GM12873 (cell line): ENCODE data around the gene ICE1.

Experiments used
- TF ChIP-seq, protein P1 (sequence below): IDR thresholded peaks from 2 replicates; pipeline ENCODE4 v1.5.1; 2012; ENCODE audit warnings: low read depth, mild to moderate bottlenecking, moderate library complexity, low read length, control low read depth; ENCODE audit not compliant: insufficient read depth; ENCODE audit errors: missing control alignments

Gene ICE1

DNA sequence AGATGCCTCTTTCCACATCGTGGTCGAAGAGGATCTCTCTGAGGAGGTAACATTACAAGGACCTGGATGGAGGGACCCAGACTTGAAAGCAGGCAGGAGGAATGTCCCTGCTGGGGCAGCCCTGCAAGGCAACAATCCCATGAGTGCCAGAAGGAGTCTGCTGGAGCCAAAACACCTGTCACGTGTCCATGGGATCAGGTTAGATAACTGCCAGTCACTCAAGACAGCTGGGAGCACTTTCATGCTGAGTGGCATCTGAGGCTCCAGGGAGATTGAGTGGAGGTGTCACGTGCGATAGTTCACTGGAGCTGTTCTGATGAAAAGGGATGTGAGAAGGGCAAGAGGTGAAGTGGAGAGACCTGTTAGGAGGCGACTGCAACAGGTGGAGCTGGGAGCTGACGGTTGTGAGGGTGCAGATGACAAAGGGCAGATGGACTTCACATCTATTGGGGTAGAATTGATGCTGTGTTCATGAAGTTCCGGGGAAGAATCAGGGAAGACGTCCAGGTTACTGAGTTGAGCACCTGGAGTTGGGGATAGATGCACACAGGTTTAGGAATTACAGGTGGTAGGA lies 68.4 kb downstream of the ICE1 start:
- TF ChIP-seq, protein P1, sequence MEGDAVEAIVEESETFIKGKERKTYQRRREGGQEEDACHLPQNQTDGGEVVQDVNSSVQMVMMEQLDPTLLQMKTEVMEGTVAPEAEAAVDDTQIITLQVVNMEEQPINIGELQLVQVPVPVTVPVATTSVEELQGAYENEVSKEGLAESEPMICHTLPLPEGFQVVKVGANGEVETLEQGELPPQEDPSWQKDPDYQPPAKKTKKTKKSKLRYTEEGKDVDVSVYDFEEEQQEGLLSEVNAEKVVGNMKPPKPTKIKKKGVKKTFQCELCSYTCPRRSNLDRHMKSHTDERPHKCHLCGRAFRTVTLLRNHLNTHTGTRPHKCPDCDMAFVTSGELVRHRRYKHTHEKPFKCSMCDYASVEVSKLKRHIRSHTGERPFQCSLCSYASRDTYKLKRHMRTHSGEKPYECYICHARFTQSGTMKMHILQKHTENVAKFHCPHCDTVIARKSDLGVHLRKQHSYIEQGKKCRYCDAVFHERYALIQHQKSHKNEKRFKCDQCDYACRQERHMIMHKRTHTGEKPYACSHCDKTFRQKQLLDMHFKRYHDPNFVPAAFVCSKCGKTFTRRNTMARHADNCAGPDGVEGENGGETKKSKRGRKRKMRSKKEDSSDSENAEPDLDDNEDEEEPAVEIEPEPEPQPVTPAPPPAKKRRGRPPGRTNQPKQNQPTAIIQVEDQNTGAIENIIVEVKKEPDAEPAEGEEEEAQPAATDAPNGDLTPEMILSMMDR, result no peak

DNA sequence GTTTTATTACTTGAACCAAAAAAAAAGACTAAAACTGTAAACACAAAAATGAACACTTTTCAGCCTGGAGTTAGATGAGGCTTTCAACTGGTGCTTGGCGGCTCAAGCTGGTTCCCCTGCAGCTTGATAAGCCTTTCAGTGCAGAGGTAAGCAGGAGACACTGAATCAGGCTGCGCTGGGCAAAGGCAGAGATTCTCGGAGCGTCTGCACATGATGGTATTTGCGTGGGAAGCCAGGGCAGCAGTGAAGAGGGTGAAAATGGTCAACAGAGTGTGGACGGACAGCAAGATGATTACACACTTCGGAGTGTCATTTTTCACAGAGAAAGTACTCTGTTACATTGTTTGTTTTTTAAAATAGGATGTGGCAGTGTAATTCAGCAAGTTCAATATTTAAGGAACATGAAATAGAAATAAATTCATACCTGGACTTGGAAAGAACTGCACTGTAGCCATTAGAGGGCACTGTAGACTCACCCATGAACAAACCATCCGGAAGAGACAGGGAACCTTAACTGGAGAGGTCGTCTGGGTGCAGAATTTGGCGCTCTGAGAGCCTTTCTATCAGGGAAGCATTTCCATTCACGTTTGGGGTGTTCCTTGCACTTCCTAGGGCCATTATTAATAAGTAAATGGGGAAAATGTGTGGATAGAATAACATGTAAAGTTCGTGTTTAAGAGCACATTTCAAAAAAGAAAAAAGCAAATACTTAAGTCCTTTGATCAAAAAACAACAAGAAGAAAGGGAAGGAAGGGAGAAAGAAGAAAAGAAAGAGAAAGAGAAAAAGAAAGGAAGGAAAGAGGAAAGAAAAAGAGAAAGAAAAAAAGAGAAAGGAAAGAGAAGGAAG lies 69.8 kb downstream of the ICE1 start:
- TF ChIP-seq, protein P1, result peak; percentile 76

DNA sequence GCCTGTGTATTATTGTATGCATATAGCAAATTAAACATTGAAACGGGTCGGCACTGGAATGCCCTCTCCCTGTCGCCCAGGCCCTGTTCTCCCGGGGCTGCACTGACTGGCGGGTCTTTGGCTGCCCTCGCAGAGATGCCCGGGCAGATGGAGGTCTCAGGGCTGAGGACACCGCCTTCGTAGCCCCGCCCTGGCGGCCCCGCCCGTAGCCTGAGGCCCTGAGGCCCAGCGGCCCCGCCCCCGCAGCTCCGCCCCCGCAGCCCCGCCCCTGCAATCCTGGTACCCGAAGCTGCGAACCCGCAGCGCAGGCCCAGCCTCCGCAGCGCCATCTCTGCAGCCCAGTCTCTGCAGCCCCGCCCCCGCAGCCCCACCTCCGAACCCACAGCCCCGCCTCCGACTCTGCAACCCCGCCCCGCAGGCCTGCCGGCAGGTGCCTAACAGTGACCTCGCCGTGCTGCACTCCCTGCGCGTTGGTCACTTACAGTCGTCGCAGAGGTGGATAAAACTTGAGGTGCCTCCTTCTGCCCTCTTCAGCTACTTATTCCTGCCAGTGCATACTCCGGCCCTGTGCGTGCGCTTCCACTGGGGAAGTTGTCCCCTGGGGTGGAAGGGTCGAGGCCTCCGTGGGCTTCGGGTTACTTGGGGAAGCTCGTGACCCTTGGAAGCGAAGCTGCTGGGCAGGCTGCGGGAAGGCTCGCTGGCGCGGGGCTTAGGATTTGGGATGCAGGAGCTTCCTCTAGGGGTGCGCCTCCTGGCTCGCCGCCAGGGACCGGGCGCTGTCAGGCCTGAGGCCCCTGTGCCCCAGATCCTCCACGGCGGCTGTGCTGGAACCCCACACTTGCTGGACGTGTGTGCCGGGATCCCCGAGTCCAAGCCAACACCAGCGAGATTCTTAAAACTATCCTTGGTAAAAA lies 72.3 kb downstream of the ICE1 start:
- TF ChIP-seq, protein P1, result no peak

DNA sequence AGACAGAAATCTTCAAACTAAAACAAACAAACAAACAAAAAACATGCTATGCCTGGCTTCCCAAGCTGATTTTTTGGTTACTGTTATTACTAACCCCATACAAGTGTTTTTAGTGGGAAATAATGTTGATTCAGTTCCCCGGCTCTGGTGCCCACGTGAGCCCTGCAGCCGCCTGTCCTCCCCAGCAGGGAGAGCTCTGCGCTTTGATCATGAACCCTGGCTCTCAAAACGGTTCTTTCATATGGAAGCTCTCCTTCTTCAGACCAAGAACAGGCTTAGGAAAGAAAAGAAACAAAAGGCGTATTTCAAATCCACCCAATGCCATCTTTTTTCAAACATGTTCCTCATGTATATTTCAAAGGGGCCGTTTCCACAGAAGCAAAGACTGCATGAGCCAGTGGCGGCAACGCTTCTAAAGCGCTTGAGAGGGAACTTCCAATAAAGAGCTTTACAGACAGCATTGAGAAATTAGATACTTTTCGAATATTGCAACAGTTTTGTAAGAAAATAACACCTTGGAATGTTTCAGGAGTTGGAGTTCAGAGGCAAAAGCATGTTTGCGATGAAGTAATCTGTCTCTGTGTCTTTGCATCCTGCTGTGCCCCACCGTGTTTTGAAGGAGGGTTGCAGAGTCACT lies 74.8 kb downstream of the ICE1 start:
- TF ChIP-seq, protein P1, result peak; percentile 80

GRCh38 chr5:5499442-5499841 lies 77.0 kb downstream of the ICE1 start:
- TF ChIP-seq, protein P1, result no peak

GRCh38 chr5:5504325-5504724 lies 81.8 kb downstream of the ICE1 start:
- TF ChIP-seq, protein P1, result no peak
